ENCODE results near the gene ALK. TPM values are rescaled to one million over a fixed set of nuclear protein-coding genes. Genes with fewer than 3 reads are reported as not detected.

ALK gene
- total RNA-seq, 2 donors from 2014 or later: not detected

GRCh38 chr2:29349316-29350030 is 571.9 kb downstream of the ALK start:
- Mint-ChIP-seq H3K27ac (no peak overlapping the region), H3K36me3 (ENCODE audit: low read depth) (no peaks in the 10 kb centered on the region), H3K4me3 (no peak overlapping the region), H3K27me3 (peaks cover 82% of the 10 kb centered on the region), H3K4me1 (peaks cover 2% of the 10 kb centered on the region)
- ATAC-seq (no peak), DNase-seq (no peak)
- no peaks in the 10 kb centered on the region for H3K9me3 ChIP-seq (ENCODE audit: control insufficient read depth, low read length, poor library complexity, severe bottlenecking)

- no peak overlapping the region for H3K4me3 Mint-ChIP-seq
- ATAC-seq: no peak
- peaks cover 72% of the 10 kb centered on the region for H3K27me3 Mint-ChIP-seq
- no peaks in the 10 kb centered on the region for H3K9me3 ChIP-seq (ENCODE audit: control insufficient read depth, low read length, poor library complexity, severe bottlenecking)
- peaks cover 2% of the 10 kb centered on the region for H3K4me1 Mint-ChIP-seq
- no peak for DNase-seq
- no peaks in the 10 kb centered on the region for H3K36me3 Mint-ChIP-seq (ENCODE audit: low read depth)
- no peak overlapping the region for H3K27ac Mint-ChIP-seq
These were observed 573.5 kb downstream of the ALK start for GRCh38 chr2:29347774-29348461.

GRCh38 chr2:29345236-29345635 is 576.1 kb downstream of the ALK start:
- H3K27ac Mint-ChIP-seq: no peak overlapping the region
- H3K9me3 ChIP-seq (ENCODE audit: control insufficient read depth, low read length, poor library complexity, severe bottlenecking): no peaks in the 10 kb centered on the region
- H3K27me3 Mint-ChIP-seq: peaks cover 54% of the 10 kb centered on the region
- H3K36me3 Mint-ChIP-seq (ENCODE audit: low read depth): no peaks in the 10 kb centered on the region
- ATAC-seq (no peak), DNase-seq (no peak)
- H3K4me1 Mint-ChIP-seq: peaks cover 2% of the 10 kb centered on the region
- H3K4me3 Mint-ChIP-seq: no peak overlapping the region

- no peak for ATAC-seq
- H3K4me1 Mint-ChIP-seq: peaks cover 4% of the 10 kb centered on the region
These were observed 577.6 kb downstream of the ALK start for GRCh38 chr2:29343830-29344229.

GRCh38 chr2:29336341-29337241 is 584.8 kb downstream of the ALK start:
- H3K36me3 Mint-ChIP-seq (ENCODE audit: low read depth): no peaks in the 10 kb centered on the region
- ATAC-seq: no peak

More at GRCh38 chr2:29343830-29344229, 577.6 kb downstream of the ALK start:
- H3K36me3 Mint-ChIP-seq (ENCODE audit: low read depth): no peaks in the 10 kb centered on the region
- H3K27ac Mint-ChIP-seq: no peak overlapping the region
- peaks cover 49% of the 10 kb centered on the region for H3K27me3 Mint-ChIP-seq
- H3K4me3 Mint-ChIP-seq: no peak overlapping the region
- H3K9me3 ChIP-seq (ENCODE audit: control insufficient read depth, low read length, poor library complexity, severe bottlenecking): no peaks in the 10 kb centered on the region
- no peak for DNase-seq

GRCh38 chr2:29335396-29335795 is 586.0 kb downstream of the ALK start:
- peaks cover 10% of the 10 kb centered on the region for H3K4me1 Mint-ChIP-seq
- no peaks in the 10 kb centered on the region for H3K9me3 ChIP-seq (ENCODE audit: control insufficient read depth, low read length, poor library complexity, severe bottlenecking)
- no peak overlapping the region for H3K27ac Mint-ChIP-seq
- H3K27me3 Mint-ChIP-seq: peaks cover 26% of the 10 kb centered on the region
- ATAC-seq (no peak), DNase-seq (no peak)
- no peak overlapping the region for H3K4me3 Mint-ChIP-seq
- H3K36me3 Mint-ChIP-seq (ENCODE audit: low read depth): no peaks in the 10 kb centered on the region

More at GRCh38 chr2:29336341-29337241, 584.8 kb downstream of the ALK start:
- Mint-ChIP-seq H3K4me1 (peaks cover 10% of the 10 kb centered on the region), H3K27ac (no peak overlapping the region), H3K27me3 (peaks cover 26% of the 10 kb centered on the region), H3K4me3 (no peak overlapping the region)
- DNase-seq: no peak
- no peaks in the 10 kb centered on the region for H3K9me3 ChIP-seq (ENCODE audit: control insufficient read depth, low read length, poor library complexity, severe bottlenecking)

- no peaks in the 10 kb centered on the region for H3K9me3 ChIP-seq (ENCODE audit: control insufficient read depth, low read length, poor library complexity, severe bottlenecking)
- DNase-seq (no peak), ATAC-seq (no peak)
- Mint-ChIP-seq H3K27me3 (peaks cover 26% of the 10 kb centered on the region), H3K27ac (no peak overlapping the region), H3K4me3 (no peak overlapping the region), H3K36me3 (ENCODE audit: low read depth) (no peaks in the 10 kb centered on the region), H3K4me1 (peaks cover 10% of the 10 kb centered on the region)
These were observed 586.7 kb downstream of the ALK start for GRCh38 chr2:29334706-29335105.

GRCh38 chr2:29332540-29332939 is 588.8 kb downstream of the ALK start:
- no peaks in the 10 kb centered on the region for H3K9me3 ChIP-seq (ENCODE audit: control insufficient read depth, low read length, poor library complexity, severe bottlenecking)
- DNase-seq: no peak
- H3K4me1 Mint-ChIP-seq: peaks cover 8% of the 10 kb centered on the region
- ATAC-seq: no peak
- H3K4me3 Mint-ChIP-seq: no peak overlapping the region
- H3K27me3 Mint-ChIP-seq: peaks cover 19% of the 10 kb centered on the region
- H3K36me3 Mint-ChIP-seq (ENCODE audit: low read depth): no peaks in the 10 kb centered on the region
- no peak overlapping the region for H3K27ac Mint-ChIP-seq

GRCh38 chr2:29329899-29330298 is 591.5 kb downstream of the ALK start:
- Mint-ChIP-seq H3K4me3 (no peak overlapping the region), H3K27ac (no peak overlapping the region)

GRCh38 chr2:29326926-29327325 is 594.5 kb downstream of the ALK start:
- peaks cover 41% of the 10 kb centered on the region for H3K27me3 Mint-ChIP-seq
- peaks cover 2% of the 10 kb centered on the region for H3K4me1 Mint-ChIP-seq
- DNase-seq (no peak), ATAC-seq (no peak)
- H3K36me3 Mint-ChIP-seq (ENCODE audit: low read depth): no peaks in the 10 kb centered on the region
- no peak overlapping the region for H3K27ac Mint-ChIP-seq
- H3K9me3 ChIP-seq (ENCODE audit: control insufficient read depth, low read length, poor library complexity, severe bottlenecking): no peaks in the 10 kb centered on the region
- no peak overlapping the region for H3K4me3 Mint-ChIP-seq

More at GRCh38 chr2:29329899-29330298, 591.5 kb downstream of the ALK start:
- ATAC-seq (no peak), DNase-seq (no peak)
- Mint-ChIP-seq H3K36me3 (ENCODE audit: low read depth) (no peaks in the 10 kb centered on the region), H3K27me3 (peaks cover 24% of the 10 kb centered on the region), H3K4me1 (peaks cover 5% of the 10 kb centered on the region)
- no peaks in the 10 kb centered on the region for H3K9me3 ChIP-seq (ENCODE audit: control insufficient read depth, low read length, poor library complexity, severe bottlenecking)

GRCh38 chr2:29325544-29325943 is 595.8 kb downstream of the ALK start:
- no peak for DNase-seq
- H3K9me3 ChIP-seq (ENCODE audit: control insufficient read depth, low read length, poor library complexity, severe bottlenecking): no peaks in the 10 kb centered on the region

GRCh38 chr2:29323961-29324360 is 597.4 kb downstream of the ALK start:
- ATAC-seq (no peak), DNase-seq (no peak)
- Mint-ChIP-seq H3K4me1 (peaks cover 3% of the 10 kb centered on the region), H3K27me3 (peaks cover 64% of the 10 kb centered on the region), H3K36me3 (ENCODE audit: low read depth) (peaks cover 4% of the 10 kb centered on the region), H3K27ac (no peak overlapping the region), H3K4me3 (no peak overlapping the region)
- H3K9me3 ChIP-seq (ENCODE audit: control insufficient read depth, low read length, poor library complexity, severe bottlenecking): no peaks in the 10 kb centered on the region

More at GRCh38 chr2:29325544-29325943, 595.8 kb downstream of the ALK start:
- peaks cover under 1% of the 10 kb centered on the region for H3K36me3 Mint-ChIP-seq (ENCODE audit: low read depth)
- no peak overlapping the region for H3K27ac Mint-ChIP-seq
- no peak for ATAC-seq
- H3K4me1 Mint-ChIP-seq: peaks cover 2% of the 10 kb centered on the region
- peaks cover 48% of the 10 kb centered on the region for H3K27me3 Mint-ChIP-seq
- no peak overlapping the region for H3K4me3 Mint-ChIP-seq

- ATAC-seq (no peak), DNase-seq (no peak)
- Mint-ChIP-seq H3K27me3 (peaks cover 65% of the 10 kb centered on the region), H3K4me1 (peaks cover 5% of the 10 kb centered on the region), H3K4me3 (no peak overlapping the region), H3K36me3 (ENCODE audit: low read depth) (peaks cover 4% of the 10 kb centered on the region), H3K27ac (no peak overlapping the region)
- no peaks in the 10 kb centered on the region for H3K9me3 ChIP-seq (ENCODE audit: control insufficient read depth, low read length, poor library complexity, severe bottlenecking)
These were observed 598.1 kb downstream of the ALK start for GRCh38 chr2:29323301-29323700.

Data from T-helper 17 cell (primary cell).